Right ventricle myocardium inferior (tissue), 1 donor: ENCODE results near the gene IGF1R. TPM values are rescaled to one million over a fixed set of nuclear protein-coding genes. Genes with fewer than 3 reads are reported as not detected.
"Not testable (repeated sequence)": the region's sequence is repeated elsewhere in the genome, so short reads cannot be mapped to it uniquely, and the experiment has no call there.

Source experiments
- ATAC-seq: fragments of 200-7000 bp; cut with Tn5 transposase; one replicate; pipeline ENCODE4 v1.9.1; 2020; ENCODE audit warnings: mild to moderate bottlenecking, moderate library complexity
- DNase-seq: peaks from one replicate; pipeline ENCODE4 v3.0.0; 2021; ENCODE audit errors: missing footprints
- intact Hi-C: fragments of 100-400 bp; cut with DNase I; formaldehyde crosslinking; loops from one replicate; pipeline ENCODE4 v1.11.0; 2022
- microRNA-seq: library from miRNA; unstranded; fragments of <30 nt; microRNA quantifications from one replicate; pipeline ENCODE4 v1.2.0, GENCODE V29; 2020
- total RNA-seq: library from RNA; stranded (reverse); fragmentation: NEBNext Ultra II Directional; extraction: Animal tissue kit (Norgen Biotek cat#: 25700); gene quantifications from one replicate; pipeline ENCODE4 v1.2.1, GENCODE V29; 2021
- donor health status: DM: no; HTN: yes; CAD: no; lungs with severe emphysema.

IGF1R gene
- total RNA-seq, 1 donor from 2014 or later: 26.3 TPM

- intact Hi-C loops: no loop called here
- no peak for ATAC-seq
Observed at GRCh38 chr15:98986281-98986680, 337.9 kb downstream of the IGF1R start.

GRCh38 chr15:98994892-98995291, 346.6 kb downstream of the IGF1R start:
- no peak for ATAC-seq
- intact Hi-C loops: no loop called here
- DNase-seq: no peak

More at GRCh38 chr15:98986281-98986680, 337.9 kb downstream of the IGF1R start:
- no peak for DNase-seq

GRCh38 chr15:98996169-98996568, 347.8 kb downstream of the IGF1R start:
- intact Hi-C loops: no loop called here
- no peak for ATAC-seq
- no peak for DNase-seq

- no peak for ATAC-seq
Observed at GRCh38 chr15:98996624-98997023, 348.3 kb downstream of the IGF1R start.

GRCh38 chr15:98997312-98997711, 349.0 kb downstream of the IGF1R start:
- no peak for DNase-seq
- intact Hi-C loops: no loop called here
- ATAC-seq: no peak

More at GRCh38 chr15:98996624-98997023, 348.3 kb downstream of the IGF1R start:
- intact Hi-C loops: no loop called here
- no peak for DNase-seq

- intact Hi-C loops: no loop called here
- no peak for DNase-seq
- no peak for ATAC-seq
Observed at GRCh38 chr15:98997755-98998154, 349.4 kb downstream of the IGF1R start.

- ATAC-seq: no peak
- intact Hi-C loops: no loop called here
Observed at GRCh38 chr15:98998279-98998678, 349.9 kb downstream of the IGF1R start.

GRCh38 chr15:98999233-98999632, 350.9 kb downstream of the IGF1R start:
- no peak for ATAC-seq
- intact Hi-C loops: no loop called here
- DNase-seq: no peak

More at GRCh38 chr15:98998279-98998678, 349.9 kb downstream of the IGF1R start:
- no peak for DNase-seq

GRCh38 chr15:99002226-99002625, 353.9 kb downstream of the IGF1R start:
- intact Hi-C loops: no loop called here
- ATAC-seq: no peak
- DNase-seq: no peak

GRCh38 chr15:99003317-99003716, 355.0 kb downstream of the IGF1R start:
- not testable (repeated sequence) for ATAC-seq, DNase-seq

GRCh38 chr15:99004998-99005974, 356.9 kb downstream of the IGF1R start:
- DNase-seq, intact Hi-C loops: not testable (repeated sequence)
- peak; percentile 56 for ATAC-seq

More at GRCh38 chr15:99003317-99003716, 355.0 kb downstream of the IGF1R start:
- intact Hi-C loops: not testable (repeated sequence)

GRCh38 chr15:99006146-99006545, 357.8 kb downstream of the IGF1R start:
- intact Hi-C loops: no loop called here
- DNase-seq (no peak), ATAC-seq (no peak)

- DNase-seq: no peak
- ATAC-seq: no peak
- intact Hi-C loops: no loop called here
Observed at GRCh38 chr15:99006904-99007495, 358.7 kb downstream of the IGF1R start.

- no peak for DNase-seq
- intact Hi-C loops: no loop called here
- ATAC-seq: no peak
Observed at GRCh38 chr15:99009741-99010330, 361.5 kb downstream of the IGF1R start.

GRCh38 chr15:99010768-99011167, 362.4 kb downstream of the IGF1R start:
- no peak for DNase-seq
- intact Hi-C loops: no loop called here
- no peak for ATAC-seq

Small RNA genes within 50 kb of the gene (microRNA-seq; reads per million reads assigned to microRNA genes)
- gene MIR4714: not detected
